AML-193 (cell line): ENCODE data around the gene MECP2.
A peak's percentile ranks its signal among the peaks of the same experiment; 100 is the strongest.

Experiments used
- DNase-seq, 2 experiments: peaks; one replicate each; lab custom pipeline; 2025; lab: John Stamatoyannopoulos, UW

MECP2 gene

DNA sequence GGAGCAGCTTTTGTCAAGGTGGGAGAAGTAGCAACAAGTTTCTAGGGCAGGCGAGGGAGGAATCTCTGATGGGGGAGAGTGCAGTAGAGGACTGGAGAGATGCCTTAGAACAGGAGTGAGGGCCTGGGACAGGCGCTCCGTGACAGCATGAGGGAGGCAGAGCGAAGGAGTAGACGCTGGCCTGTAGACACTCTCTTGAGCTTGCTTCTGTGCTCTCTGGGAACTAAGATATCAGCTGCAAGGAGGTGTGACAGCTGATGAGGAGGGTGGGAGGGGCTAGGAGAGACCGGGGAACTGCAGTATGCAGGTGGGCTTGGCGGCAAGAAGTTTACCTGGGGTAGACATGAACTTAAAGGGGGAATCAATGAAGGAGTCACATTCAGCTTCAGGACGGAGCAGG, 35.7 kb downstream of the MECP2 start:
- DNase-seq, result no peak

DNA sequence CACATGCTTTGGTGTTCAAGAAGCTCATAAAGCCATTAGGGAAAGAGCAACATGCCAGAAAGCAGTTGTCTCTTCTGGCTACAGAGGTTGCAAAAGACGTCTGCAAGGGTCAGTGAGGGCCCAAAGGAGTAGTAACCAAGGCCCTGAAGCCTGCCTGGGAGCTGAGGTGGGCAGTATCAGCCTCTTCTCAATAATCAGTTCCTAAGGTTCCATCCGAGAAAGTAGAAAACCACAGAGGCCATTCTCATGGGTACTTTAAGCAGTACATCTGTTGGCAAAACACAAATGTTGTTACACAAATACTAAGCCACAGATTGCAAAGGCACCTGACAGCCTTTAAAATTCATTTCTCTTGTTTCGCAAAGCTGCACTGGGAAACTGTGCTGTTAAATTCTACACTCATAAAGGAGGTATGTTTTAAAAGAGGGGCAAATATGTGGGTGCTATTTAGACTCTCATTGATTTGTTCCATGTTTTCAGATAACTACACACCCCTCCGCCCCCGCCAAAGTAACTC, 37.7 kb downstream of the MECP2 start:
- DNase-seq, result no peak

DNA sequence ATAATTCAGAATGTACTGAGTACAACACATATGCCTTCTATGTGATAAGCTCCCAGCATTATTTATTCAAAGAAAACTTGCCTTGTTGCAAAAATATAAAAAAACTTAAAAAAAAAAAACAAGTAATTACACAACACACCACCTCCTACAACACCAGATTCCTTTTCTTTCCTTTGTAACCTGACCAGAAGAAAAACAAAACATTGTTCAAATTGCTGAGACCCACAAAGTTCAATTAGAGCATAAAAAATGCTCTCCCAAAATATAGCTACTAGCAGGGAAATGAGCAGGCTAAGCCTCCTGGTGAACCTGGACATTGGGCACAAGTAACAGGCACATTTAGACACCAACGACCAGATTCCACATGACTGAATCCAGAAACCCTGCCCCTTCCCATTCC, 38.3 kb downstream of the MECP2 start:
- DNase-seq, result no peak

DNA sequence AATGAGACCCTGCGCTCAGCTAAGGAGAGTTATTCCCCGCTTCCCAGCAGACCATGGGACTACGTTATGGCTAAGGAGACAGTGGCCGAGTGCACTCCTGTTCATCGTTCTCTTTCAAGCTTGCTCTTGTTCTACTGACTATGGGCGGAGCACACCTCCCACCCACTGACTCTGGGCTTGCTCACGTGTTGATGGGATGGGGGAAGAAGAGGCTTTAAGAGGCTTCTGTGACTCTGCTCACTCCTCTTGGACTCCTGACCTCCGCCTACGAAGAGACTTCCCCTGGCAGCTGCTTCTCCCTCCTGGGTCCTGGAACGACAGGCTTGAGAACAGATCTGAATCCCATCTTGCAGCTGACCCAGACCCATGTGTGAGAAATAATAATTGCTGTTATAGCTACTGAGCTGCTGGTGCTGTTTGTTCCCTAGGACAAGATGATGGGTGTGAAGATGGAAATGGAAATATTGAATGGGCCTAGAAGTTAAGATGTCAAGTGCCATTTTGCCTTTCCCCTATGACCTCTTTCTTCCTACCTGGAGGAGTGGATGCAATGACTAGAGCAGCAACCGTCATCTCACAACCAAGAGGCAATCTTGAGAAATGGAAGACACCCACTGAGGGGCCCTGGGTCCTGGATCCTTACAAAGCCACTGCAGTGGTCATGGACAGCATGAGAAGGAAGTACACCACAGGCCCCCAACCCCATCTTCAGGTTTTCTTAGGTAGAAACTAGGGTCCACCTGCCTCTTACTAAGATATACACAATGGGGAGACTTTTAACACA, 39.1 kb downstream of the MECP2 start:
- no peak for DNase-seq

DNA sequence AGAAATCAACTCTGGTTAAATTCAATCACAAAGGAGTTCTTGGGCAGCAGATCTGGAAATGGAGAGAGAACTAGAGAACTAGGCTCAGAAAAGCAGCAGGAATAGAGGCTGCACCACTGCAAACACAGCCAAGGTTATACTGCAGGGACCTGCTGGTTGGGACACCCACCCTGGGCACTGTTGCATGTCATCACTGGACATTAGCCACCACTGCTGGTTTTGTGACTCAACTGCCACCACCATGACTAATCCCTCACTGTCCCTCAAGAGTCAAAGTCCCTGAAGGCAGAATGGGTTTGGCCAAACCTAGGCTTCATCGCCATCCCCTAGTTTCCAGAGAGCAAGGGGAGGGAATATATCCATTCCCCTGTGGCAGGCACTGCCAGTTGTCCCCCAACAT, 39.7 kb downstream of the MECP2 start:
- DNase-seq, result no peak

DNA sequence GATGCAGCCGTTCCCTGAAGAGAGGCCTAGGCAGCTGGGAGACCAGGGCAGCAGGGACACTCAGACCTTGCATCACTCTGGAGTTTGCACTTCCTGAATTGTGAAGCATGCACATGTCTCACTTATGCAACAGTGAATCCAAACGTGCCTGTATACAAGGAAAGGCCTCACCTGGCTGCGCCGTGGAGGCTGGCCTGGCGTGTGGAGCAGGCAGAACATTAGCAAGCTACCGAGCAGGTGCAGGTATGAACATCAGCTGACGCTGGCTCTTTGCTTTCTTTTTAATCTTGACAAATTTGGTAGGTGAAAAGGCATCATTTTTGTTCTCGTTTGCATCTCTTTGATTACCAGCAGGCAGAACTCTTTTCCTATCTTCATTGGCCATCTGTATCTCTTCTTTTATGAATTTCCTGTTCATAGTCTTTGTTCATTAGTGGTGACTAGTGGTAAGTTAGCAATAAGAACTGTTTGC, 40.7 kb downstream of the MECP2 start:
- DNase-seq, result peak; percentile 14 to 35

DNA sequence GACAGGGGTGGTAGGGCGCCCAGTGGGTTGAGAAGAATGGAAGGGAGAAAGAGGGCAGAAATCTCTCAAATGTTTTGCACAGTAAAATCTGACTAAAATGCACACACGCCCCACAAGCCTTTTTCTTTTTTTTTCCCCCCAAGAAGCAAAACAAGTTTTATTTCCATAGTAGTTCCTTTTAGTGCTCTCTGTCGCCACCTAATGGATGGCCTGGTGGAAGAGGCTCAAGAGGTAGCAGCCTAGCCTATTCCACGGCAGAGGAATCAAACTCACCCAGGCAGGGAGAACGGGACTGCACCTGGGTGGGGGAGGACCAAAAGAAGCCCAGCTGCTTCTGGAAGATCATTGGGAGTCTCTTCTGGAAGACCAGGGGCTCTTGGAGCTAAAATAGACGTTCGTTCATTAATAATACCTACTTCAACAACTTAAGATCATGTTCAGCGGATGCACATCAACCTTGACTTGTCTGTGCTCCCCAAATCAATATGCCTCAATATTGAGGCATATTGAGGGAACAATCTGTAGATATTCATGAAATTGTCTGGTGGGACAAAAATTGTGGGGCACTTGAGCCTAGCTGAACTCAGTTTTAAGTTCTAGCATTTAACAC, 46.2 kb downstream of the MECP2 start:
- peak; percentile 13 to 17 for DNase-seq

DNA sequence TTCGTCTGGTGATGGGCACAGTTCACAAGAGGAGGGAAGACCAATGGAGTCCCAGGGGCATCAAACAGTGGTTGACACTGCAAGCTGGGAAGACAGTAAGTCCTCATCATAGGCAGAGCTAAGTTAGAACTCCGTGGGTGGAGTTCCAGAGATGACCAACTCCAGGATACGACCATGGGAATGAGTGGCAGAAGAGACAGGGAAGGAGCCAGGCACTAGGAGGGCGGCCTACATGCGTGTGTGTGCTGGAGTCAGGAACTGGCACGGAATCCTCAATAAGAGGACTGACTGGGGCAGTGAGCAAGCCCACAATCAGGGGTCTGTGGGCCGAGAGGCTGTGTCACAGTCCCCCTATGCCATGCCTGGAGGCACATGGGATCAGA, 47.4 kb downstream of the MECP2 start:
- no peak for DNase-seq

DNA sequence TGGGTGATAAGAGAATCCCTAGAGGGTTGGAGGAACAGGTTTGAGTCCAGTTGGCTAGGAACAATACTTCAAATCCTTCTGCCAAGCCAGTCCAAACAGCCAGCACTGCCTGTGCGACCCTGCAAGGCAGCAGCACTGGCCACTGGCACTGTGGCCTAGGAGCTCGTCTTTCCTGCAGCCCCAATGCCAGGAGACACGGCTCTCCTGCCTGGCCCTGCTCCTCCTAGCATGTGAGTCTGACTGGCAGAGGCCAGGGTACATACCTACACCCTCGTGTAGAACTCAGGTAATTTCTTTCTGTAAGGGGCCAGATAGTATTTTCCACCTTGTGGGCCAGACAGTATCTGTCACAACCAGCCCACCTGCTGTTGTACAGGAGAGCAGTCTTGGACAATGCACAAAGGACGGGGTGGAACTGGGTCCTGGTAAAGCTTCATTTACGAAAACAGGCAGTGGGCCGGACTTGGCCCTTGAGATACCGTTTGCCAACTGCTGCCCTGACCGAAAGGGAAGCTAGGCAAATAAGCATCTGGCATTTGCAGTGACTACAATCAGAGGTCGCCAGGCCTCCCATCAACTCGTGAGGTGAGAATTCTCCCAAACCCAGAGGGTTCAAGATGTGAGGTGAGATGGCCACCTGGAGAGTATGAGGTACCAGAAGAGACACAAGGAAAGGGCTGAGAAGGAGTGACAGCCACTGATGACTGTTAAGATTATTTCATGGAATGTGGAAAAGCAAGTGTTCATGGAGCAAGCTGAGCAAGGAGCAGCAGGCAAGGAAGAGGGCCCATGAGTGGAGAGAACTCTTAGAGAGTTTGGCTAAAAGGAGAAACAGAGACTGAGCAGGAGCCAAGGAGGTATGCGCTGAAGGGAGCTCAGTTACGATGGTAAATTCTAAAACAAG, 48.1 kb downstream of the MECP2 start:
- no peak for DNase-seq

DNA sequence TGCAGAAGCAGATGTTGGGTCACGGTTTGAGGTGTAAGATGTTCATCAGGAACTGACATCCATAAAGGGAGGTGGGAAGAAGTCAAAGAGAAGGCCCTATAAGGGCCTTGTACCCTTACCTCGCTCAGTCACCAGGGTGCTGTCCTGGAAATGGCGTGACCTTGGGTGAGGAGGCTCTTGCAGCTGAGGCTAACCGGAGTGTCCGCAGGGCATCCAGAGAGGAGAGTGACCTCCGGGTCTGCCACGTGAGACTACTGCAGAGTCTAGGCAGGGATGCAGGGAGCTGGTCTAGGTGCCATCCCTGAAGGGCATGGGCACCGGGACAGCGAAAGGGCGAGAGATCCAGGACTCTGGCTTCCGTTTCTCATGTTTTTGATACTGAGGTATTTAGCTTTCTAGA, 49.1 kb downstream of the MECP2 start:
- DNase-seq, result no peak

DNA sequence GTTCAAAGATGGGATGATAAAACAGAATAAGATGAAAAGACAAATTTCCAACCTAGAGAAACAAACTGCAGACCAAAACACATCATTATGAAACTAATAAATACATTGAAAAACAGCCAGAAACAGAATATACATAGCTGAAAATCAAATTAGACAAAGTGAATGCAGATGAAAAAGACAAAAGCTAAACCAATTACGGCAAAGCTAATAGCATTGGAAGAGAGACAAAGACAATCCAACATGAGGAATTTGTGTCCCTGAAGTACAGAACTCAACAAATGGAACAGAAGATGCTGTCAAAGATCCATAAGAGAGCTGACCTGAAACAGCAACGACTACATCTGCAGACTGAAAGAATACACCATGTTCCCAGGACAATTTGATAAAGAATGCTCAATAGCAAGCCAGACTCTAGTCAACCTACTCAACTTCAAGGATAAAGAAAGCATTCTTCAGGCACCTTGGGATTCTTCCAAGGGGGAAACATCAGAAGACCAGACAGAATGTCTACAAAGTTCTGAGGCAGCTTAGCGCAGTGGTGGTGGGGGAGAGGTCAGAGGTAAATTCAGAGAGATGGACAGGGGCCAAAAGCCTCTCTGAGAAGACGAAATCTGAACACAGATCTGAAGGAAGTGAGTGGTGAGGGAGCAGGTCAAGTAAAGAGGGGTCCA, 50.4 kb downstream of the MECP2 start:
- DNase-seq, result no peak

DNA sequence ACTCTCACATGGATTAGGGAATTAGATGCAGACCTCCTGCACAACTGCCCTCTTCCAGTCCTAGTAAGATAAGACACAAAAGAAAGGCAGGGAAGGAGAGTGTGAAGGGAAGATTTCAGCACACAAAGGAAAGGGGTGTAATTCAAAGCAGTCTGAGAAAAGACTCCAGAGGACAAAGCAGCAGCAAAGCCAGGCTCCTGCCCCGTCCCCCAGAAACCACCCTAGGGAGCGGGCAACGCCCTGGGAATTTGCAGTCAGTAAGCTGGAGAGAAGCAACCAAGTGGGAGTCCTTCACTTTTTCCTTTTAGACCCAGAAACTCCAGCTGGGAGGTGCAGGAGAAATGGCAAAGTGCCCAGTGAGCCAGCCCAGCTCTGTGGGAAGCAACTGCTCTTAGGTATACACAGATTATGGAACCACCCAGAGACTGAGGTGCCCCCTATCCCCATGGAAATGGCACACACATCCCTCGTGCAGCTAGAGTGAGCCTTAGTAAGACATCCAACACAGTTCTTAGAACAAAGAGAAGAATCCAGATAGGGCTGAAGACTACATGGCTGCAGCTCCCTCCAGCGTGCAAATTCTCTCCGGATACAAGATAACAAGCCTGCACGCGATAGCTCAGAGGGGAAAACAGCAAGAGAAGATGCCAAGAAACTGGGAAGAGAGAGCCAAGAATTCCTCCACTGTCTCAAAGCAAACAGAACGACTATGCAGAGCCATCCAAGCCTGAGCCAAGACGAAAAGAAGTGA, 51.3 kb downstream of the MECP2 start:
- no peak for DNase-seq

DNA sequence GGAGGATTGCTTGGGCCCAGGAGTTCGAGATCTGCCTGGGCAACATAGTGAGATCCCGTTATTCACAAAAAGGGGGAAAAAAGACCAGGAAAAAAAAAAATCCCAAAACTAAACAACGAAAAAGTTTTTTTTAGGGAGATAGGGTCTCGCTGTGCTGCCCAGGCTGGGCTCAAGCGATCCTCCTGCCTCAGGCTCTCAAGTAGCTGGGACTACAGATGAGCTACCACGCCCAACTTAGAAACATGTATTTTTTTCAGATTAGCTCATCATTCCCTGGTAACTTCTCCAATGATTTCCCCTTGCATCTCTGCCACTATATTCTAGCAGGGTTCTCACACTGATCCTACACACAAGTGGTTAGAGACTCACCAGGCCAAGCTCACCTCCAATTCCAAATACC, 53.4 kb downstream of the MECP2 start:
- no peak for DNase-seq

DNA sequence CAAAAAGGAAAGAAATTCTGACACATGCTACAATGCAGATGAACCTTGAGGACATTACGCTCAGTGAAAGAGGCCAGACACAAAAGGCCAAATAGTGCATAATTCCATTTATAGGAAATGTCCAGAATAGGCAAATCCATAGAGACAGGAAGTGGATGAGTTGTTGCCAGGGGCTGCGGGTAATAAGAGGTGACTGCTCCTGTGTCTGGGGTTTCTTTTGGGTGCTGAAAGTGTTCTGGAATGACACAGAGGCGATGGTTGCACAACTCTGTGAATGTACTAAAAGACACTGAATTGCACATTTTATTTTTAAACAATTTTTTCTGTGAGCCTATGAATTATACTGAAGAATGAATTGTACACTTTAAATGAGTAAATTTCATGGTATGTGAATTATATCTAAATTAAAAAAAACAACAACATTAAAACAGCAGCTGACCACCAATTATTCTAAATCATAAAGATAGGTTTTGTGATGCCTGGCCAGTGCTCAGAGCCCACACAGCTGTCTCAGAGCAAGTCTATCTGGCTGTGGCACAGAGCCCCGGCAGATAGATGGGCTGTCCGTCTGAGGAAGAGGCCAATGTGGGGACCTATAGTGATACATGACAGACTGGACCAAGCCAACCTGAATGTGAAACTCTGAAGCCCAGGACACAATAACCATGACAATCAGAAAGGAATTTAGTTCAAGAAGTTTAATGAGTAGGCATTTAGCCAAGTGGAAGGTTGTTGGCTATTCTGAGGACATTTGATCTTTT, 54.3 kb downstream of the MECP2 start:
- DNase-seq, result no peak

DNA sequence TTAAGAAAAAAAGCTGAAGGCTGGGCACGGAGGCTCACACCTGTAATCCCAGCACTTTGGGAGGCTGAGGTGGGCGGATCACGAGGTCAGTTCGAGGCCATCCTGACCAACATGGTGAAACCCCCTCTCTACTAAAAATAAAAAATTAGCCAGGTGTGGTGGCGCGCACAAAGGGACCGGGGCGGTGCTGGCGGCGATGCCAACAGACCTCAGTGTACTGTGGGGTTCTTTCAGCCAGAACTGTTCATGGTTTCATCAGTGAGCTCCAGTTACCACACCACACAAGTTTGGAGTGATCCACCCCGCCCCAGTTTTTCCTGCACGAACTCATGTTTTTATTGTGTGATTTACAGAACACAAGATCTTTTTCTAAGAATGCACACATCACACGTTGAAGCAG, 56.7 kb downstream of the MECP2 start:
- DNase-seq, result no peak

DNA sequence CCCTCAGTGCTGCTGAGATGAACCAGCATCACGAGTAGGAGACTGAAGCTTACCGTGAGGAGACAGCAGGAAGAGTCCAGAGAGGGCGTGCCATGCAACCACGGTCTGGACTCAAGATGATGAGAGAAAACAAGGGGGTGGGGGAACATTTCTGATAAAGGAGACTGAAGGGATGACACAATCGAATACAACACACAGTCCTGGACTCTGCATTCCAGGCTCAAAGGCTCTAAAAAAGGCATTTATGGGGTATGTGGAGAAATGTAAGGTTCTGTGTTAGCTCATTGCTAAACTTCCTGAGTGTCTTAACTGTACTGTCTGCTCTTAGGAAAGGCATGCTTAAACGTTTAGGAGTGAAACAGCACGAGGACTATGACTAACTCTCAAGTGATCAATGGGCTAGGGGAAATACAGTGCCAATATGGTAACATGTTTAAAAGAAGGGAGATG, 57.2 kb downstream of the MECP2 start:
- peak; percentile 75 to 82 for DNase-seq

DNA sequence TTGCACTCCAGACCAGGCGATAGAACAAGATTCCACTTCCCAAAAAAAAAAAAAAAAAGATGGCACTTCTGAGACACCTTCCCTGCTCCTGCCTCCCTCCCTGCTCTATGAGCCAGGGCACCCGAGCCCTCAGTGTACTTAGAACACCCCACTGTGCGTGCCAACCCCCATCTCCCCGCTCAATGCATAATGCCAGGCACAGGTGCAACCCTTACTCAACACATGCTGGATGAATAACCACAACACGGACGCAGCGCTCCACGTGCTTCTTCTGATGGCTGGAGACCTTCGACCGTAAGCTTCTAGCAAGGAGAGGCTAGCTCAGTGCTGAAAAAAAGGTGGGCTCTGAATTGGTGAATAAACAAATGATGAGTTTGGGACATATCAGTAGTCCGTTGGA, 57.9 kb downstream of the MECP2 start:
- no peak for DNase-seq

DNA sequence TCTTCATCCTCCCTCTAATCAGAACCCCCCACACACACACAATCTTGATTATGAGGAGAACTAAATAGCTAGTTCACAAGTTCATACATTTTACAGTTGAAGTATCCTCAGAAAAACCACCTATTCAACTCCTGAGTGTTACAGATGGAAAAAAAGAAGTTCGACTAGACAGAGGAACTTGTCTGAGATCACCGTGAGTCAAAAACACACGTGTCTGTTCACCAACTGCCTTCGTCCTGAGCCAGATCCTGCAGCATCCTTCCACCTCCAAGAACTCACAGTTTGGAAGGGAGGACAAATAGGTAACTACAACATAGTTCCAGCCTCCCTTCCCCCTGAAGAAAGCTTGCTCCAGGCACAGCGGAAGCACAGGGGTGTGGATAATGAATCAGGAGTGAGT, 58.9 kb downstream of the MECP2 start:
- DNase-seq, result no peak

DNA sequence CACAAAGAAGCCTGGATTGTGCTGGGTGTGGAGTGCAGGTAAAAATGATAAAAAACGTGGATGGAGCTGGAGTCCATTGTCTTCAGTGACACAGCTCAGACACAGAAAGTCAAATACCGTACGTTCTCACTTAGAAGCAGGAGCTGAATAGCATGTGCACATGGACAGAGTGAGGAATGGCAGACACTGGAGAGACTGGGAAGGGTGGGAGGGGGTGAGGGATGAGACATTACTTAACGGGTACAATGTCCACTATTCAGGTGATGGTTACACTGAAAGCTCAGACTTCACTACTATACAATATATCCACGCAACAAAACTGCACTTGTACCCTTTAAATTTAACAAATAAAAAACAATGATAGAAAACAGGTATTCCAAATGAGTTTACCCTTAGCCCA, 59.8 kb downstream of the MECP2 start:
- DNase-seq, result no peak

DNA sequence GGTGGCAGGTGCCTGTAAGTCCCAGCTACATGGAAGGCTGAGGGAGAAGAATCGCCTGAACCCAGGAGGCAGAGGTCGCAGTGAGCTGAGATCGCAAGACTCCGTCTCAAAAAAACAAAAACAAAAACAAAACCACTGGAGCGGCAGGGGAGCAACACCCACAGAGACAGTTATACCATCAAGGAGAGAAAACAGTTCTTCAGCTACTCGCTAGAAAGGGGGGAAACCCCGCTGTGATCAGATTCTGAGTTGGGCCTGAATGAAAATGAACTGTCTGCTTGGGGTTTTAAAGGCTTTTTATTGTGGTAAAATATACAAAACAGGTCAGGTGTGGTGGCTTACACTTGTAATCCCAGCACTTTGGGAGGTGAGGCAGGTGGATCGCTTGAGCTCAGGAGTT, 61.0 kb downstream of the MECP2 start:
- DNase-seq, result no peak
